Bone marrow (tissue), 2 donors: ENCODE data around the gene APC2.

Experiments
- DNase-seq, 2 donors: peaks; one replicate each; lab custom pipeline; 2025; lab: John Stamatoyannopoulos, UW

APC2 gene

GRCh38 chr19:1446713-1447481, 3.0 kb upstream of the APC2 start:
- DNase-seq, result no peak

GRCh38 chr19:1447504-1447903, 2.4 kb upstream of the APC2 start:
- DNase-seq, result no peak

- no peak for DNase-seq
These were observed 2.0 kb upstream of the APC2 start for GRCh38 chr19:1447944-1448343.

- no peak for DNase-seq
These were observed 1.1 kb downstream of the APC2 start for GRCh38 chr19:1450735-1451731.

- DNase-seq, result no peak
These were observed 2.2 kb downstream of the APC2 start for GRCh38 chr19:1451916-1452801.

GRCh38 chr19:1452802-1453524, 3.0 kb downstream of the APC2 start:
- no peak for DNase-seq

- no peak for DNase-seq
These were observed 3.8 kb downstream of the APC2 start for GRCh38 chr19:1453525-1454364.

GRCh38 chr19:1455002-1455335, 5.0 kb downstream of the APC2 start:
- DNase-seq, result peak in 1 of 2 donors; percentile 30

GRCh38 chr19:1455336-1456120, 5.6 kb downstream of the APC2 start:
- DNase-seq, result peak in 1 of 2 donors; percentile 20

- DNase-seq, result no peak
These were observed 6.4 kb downstream of the APC2 start for GRCh38 chr19:1456121-1456900.

GRCh38 chr19:1457031-1457739, 7.3 kb downstream of the APC2 start:
- no peak for DNase-seq

GRCh38 chr19:1457892-1458291, 8.0 kb downstream of the APC2 start:
- no peak for DNase-seq

GRCh38 chr19:1459479-1459878, 9.6 kb downstream of the APC2 start:
- no peak for DNase-seq

GRCh38 chr19:1460033-1460995, 10.4 kb downstream of the APC2 start:
- DNase-seq, result no peak

GRCh38 chr19:1461862-1462261, 11.9 kb downstream of the APC2 start:
- DNase-seq, result no peak

- peak in 1 of 2 donors; percentile 8 for DNase-seq
These were observed 15.5 kb downstream of the APC2 start for GRCh38 chr19:1465191-1466016.
